GM13976 (cell line): ENCODE results near the gene ACE.

ENCODE experiments used
- DNase-seq: peaks from one replicate; pipeline ENCODE4 v3.0.0; 2012; ENCODE audit warnings: low spot score
- CTCF ChIP-seq: IDR thresholded peaks from 2 replicates; pipeline ENCODE4 v1.5.1; 2012; ENCODE audit warnings: borderline replicate concordance, mild to moderate bottlenecking; ENCODE audit not compliant: insufficient read depth; ENCODE audit errors: extremely low read depth, missing control alignments, control extremely low read depth
- in situ Hi-C: fragments of 300-500 bp; cut with MboI; formaldehyde crosslinking; loops from one replicate; pipeline ENCODE4 v1.12.0; 2022; ENCODE audit warnings: low sequenced_read_pairs, mixed read lengths, inconsistent platforms; ENCODE audit not compliant: unreplicated experiment

ACE gene

GRCh38 chr17:63538693-63539595, 62.1 kb downstream of the ACE start:
- no peak for TF ChIP-seq CTCF
- in situ Hi-C loops = no loop called here
- DNase-seq = no peak

- TF ChIP-seq CTCF = no peak
- DNase-seq = no peak
- in situ Hi-C loops = no loop called here
Observed at GRCh38 chr17:63540590-63540989, 63.7 kb downstream of the ACE start.

- in situ Hi-C loops = no loop called here
- no peak for DNase-seq
- no peak for TF ChIP-seq CTCF
Observed at GRCh38 chr17:63542218-63542545, 65.3 kb downstream of the ACE start.

GRCh38 chr17:63542942-63543821, 66.3 kb downstream of the ACE start:
- no peak for TF ChIP-seq CTCF
- in situ Hi-C loops = no loop called here
- peak; percentile 15 for DNase-seq

GRCh38 chr17:63543822-63544420, 67.1 kb downstream of the ACE start:
- TF ChIP-seq CTCF = no peak
- DNase-seq = peak; percentile 13
- in situ Hi-C loops = no loop called here
